GM21367 (cell line): Measurements from ENCODE around the gene TMEM51.
"Not testable (repeated sequence)": the region's sequence is repeated elsewhere in the genome, so short reads cannot be mapped to it uniquely, and the experiment has no call there.

Experiments used
- ATAC-seq: cut with Tn5 transposase; IDR thresholded peaks from one replicate; pipeline ENCODE4 v1.9.1; 2021; ENCODE audit not compliant: unreplicated experiment

The TMEM51 gene

GRCh38 chr1:15125101-15125745, 28.3 kb upstream of the TMEM51 start:
- ATAC-seq = no peak

DNA sequence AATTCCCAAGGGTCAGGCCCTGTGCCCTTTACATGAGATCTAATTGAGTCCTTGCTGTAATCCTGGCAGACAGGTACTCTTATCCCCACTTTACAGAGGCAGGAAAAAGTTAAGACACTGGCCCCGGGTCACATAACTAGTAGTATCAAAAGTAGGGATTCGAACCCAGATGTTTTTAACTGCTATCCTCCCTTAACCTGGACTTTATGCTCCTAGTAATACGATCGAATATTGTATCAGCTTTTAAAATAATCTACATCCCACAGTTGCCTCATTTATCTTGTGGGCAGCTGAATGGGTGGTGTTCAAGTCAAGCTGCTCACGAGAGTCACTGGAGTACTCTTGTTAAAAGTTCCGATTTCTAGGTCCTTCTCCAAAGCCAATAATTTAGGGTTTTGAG, 25.5 kb upstream of the TMEM51 start:
- no peak for ATAC-seq

- ATAC-seq = peak; percentile 78
Observed at GRCh38 chr1:15128520-15129313, 24.8 kb upstream of the TMEM51 start.

DNA sequence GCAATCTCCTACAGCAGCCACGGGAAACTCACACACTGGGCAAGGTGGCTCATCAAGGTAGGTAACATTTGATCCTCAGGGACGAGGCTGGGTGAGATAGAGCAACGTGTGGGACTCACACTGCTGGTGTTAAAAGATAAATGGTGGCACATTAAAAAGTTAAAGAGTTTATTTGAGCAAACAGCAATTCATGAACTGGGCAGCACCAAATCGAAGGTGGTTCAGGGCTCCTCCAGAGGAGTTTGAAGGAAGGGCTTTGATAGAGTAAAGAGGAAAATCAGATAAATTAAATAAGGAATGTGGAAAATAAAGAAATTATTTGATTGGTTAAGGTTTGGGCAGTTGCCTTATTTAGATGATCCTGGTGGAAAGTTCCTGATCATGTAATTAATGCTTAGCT, 23.6 kb upstream of the TMEM51 start:
- ATAC-seq = no peak

GRCh38 chr1:15130607-15131006, 22.9 kb upstream of the TMEM51 start:
- ATAC-seq = no peak

- no peak for ATAC-seq
Observed at GRCh38 chr1:15132965-15133364, 20.6 kb upstream of the TMEM51 start.

DNA sequence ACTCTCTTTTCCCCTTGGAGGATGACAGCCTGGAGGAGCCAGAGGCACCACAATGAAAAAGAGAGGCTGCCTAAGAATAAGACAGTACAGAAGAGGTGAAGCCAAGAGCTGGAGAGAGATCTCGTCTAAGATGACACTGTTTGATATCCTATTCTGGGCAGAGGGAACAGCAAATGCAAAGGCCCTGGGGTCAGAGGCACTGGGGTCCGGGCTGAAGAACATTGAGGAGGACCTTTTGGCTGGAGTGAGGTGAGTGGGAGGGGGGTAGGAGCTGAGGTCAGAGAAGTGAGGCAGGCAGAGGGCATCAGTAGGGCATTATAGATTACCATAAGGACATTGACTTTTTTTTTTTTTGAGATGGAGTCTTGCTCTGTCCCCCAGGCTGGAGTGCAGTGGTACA, 19.3 kb upstream of the TMEM51 start:
- ATAC-seq = no peak

GRCh38 chr1:15135604-15136003, 17.9 kb upstream of the TMEM51 start:
- ATAC-seq = not testable (repeated sequence)

DNA sequence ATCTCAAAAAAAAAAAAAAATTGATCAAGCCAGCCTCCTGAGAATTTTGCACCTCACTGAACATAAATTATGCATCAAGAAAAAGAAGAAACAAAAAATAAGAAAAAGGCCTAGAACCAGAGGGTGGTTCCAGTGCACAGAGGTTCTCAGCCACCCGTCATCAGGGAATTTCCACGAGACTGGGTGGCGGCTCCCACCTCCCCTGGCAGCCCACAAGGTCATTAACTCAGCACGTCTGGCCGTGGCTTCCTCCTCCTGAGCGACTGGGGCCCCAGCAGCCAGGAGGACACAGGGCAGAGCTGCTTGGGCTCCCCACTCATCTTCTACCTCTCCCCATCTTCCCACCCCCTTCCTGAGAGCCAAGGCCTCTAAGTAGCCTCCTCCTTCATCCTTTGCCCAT, 15.7 kb upstream of the TMEM51 start:
- no peak for ATAC-seq

- ATAC-seq = no peak
Observed at GRCh38 chr1:15139654-15140350, 13.7 kb upstream of the TMEM51 start.

DNA sequence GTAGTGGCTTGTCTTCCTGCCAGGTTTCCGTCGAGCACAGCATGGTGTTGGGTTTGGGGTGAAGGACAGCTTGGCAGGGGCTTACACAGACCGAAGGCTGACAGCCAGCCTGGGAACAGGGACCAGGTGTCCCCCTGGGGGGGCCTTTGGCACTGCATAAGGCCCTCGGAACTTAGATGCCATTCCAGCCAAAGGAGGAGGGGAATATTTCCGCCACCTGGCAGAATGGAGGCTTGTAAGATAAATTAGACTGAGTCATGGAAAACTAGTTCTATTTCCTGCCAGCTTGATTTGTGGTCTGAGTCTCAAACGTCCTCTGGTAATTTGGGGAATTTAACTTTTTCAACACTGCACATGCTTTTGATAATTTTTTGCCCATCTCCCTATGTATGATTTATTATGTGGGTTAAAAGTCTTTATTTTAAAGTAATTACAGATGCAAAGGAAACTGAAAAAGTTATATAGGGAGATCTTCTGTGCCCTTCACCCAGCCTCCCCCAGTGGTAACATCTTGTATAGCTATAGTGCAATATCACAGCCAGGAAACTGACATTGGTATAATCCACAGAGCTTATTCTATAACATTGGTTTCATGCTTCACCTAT, 11.5 kb upstream of the TMEM51 start:
- ATAC-seq = no peak

DNA sequence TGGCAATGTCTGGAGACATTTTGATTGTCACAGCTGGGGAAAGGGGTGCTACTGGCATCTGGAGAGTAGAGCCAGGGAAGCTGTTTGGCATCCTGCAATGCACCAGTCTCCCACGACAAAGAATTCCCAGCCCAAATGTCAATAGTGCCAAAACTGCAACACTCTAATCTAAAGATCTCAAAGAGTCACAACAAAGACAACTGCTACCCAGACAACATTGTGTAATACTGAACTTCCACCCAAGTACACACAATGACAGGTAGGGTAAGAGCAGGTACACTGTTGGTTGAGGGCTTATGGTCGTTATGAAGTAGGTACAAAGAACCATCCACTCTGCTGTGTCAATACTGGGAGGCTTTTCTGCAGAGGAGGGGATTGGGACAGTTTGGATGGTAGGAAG, 8.2 kb upstream of the TMEM51 start:
- no peak for ATAC-seq

GRCh38 chr1:15146142-15146680, 7.3 kb upstream of the TMEM51 start:
- ATAC-seq = no peak

DNA sequence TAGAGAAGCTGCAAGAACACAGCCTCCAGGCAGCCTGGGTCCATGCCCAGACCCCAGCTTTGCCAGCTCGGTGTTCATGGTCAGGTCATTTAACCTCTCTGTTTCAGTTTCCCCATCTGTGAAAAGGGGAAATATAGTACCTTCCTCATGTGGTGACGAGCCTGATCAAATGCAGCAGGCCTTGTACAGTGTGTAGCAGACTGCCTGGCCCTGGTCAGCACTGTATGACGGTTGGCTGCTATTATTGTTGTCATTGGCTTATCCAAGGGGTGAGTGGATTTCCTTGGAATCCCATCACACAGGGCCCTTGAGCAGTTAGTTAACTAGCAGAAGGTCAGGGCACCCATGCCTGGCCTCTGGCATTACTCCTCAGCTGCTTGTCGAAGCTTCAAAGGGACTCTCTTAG, 6.6 kb upstream of the TMEM51 start:
- ATAC-seq = no peak

- no peak for ATAC-seq
Observed at GRCh38 chr1:15148004-15148403, 5.5 kb upstream of the TMEM51 start.

DNA sequence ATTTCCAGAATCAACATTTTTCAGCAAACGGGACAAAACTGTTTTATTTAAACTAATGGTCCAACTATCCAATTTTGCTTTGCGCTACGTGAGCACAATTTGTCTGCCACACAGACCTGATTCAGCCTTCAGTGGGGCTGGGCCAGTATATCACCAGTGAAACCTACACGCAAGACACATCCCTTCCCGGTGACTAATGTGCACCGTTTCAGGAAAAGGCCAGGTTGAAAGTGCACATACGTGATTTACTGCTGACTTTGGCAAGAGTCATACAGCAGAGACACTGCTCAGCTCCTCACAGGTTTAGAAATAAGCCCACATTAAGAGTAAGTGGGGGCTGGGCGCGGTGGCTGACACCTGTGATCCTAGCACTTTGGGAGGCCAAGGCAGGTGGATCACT, 5.1 kb upstream of the TMEM51 start:
- ATAC-seq = no peak

GRCh38 chr1:15148941-15149340, 4.6 kb upstream of the TMEM51 start:
- no peak for ATAC-seq

DNA sequence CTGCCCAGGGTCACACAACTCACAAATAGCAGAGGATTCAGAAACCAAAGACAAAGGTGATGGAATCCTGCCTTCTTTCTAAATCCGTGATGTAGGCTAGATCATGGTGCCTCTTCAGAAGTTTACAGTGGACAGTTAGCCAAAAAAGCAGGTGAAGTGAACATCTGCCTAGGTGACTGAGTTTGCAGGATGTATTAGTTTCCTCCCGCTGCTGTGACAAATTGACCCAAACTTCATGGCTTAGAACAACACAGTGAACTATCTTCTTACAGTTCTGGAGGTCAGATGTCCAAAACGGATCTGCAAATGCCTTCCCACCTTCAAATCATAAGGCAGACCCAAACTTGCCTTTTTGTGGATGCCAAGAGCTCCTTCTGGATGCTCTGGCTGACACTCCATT, 3.2 kb upstream of the TMEM51 start:
- ATAC-seq = no peak

DNA sequence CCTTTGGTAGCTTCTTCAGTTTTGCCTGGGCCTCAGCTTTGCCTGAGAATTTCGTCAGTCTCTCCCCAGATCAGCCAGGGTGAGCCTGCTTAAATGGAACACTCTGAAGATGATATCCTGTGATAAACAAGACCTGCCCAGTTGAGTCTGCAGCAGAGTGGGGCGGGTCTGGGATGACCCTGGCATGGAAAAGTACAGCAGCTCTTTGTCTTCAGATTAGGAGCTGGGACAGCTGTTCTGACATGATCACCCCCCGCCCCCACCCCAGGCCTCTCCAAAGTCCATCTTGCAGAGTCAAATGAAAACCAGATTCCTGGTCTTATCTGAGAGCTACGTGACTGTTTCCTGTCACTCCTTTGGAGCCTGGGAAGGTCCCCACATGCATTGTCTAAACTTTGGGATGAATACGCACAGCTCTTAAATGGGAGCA, 2.2 kb upstream of the TMEM51 start:
- no peak for ATAC-seq

DNA sequence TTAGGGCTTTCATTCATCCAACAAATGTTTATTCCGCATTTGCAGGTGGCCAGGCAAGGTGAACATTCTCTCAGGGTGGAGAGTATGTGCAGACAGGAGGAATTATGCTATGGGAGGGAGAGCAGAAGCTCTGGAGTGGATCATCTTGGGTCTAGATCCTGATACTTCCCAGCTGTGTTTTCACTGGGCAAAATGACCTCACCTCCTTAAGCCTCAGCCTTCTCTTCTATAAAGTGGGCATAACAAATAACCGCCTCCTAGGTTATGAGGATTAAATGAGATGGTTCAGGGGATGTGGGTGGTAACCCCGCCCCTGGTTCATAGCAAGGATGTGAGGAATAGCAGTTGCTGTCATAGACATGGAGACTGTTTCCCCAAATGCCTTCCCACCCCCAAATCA, 1.7 kb upstream of the TMEM51 start:
- no peak for ATAC-seq
